ENCODE data around the gene ALPP. TPM values are rescaled to one million over a fixed set of nuclear protein-coding genes. Genes with fewer than 3 reads are reported as not detected.
A peak's percentile ranks its signal among the peaks of the same experiment; 100 is the strongest.

ALPP gene
- total and polyA plus RNA-seq, 2 donors (not counting 1 experiment from before 2014, with no cell fraction given) = not detected

GRCh38 chr2:232418056-232418455 lies 39.5 kb downstream of the ALPP start:
- no peak for ATAC-seq (ENCODE audit: low read depth)
- peaks cover 0 to 46% (median 13%) of the 10 kb centered on the region in 4 experiments for H3K27me3 ChIP-seq (replicated peaks in 1 of 4; ENCODE audit: control extremely low read depth in 1 of 4, control insufficient read depth in 3 of 4, insufficient read depth in 4 of 4, low read length in 3 of 4)
- H3K27ac ChIP-seq (ENCODE audit: low read length in 2 of 2) = no peak overlapping the region
- WGBS (ENCODE audit: insufficient coverage) = 89% methylated on average over 6 of the region's 6 CpGs
- Mint-ChIP-seq H3K27ac (no peak overlapping the region), H3K4me3 (peak overlapping the region; percentile 61), H3K9me3 (ENCODE audit: insufficient read depth) (no peaks in the 10 kb centered on the region), H3K4me1 (peaks cover 18% of the 10 kb centered on the region), H3K27me3 (peaks cover 45% of the 10 kb centered on the region)
- peaks cover 0 to 19% (median 9%) of the 10 kb centered on the region in 3 donors for H3K9me3 ChIP-seq (ENCODE audit: control extremely low read depth in 1 of 3, control insufficient read depth in 2 of 3, insufficient read depth in 1 of 3, low read length in 2 of 3)
- no peak overlapping the region for H3K4me3 ChIP-seq (ENCODE audit: control extremely low read depth in 1 of 5, extremely low read depth in 1 of 5, insufficient read depth in 1 of 5, low read depth in 2 of 5, low read length in 4 of 5)
- POLR2A ChIA-PET = no interaction called here
- no peak overlapping the region for H3K4me2 ChIP-seq (replicated peaks; ENCODE audit: low read depth, low read length, poor library complexity, severe bottlenecking)
- no peak for TF ChIP-seq CTCF (IDR thresholded peaks at IDR 0.05)
- TF ChIP-seq EZH2 (IDR thresholded peaks at IDR 0.05; ENCODE audit: borderline replicate concordance, insufficient read depth, low read depth, low read length, poor library complexity, severe bottlenecking) = no peak
- no peaks in the 10 kb centered on the region for H4K20me1 ChIP-seq (ENCODE audit: control insufficient read depth, insufficient read depth, low read length, poor library complexity, severe bottlenecking)
- peaks cover 17 to 19% of the 10 kb centered on the region in 2 donors for H3K4me1 ChIP-seq (ENCODE audit: control insufficient read depth in 2 of 2, insufficient read depth in 2 of 2, low read length in 2 of 2)
- no peak for DNase-seq
- CTCF ChIA-PET = no interaction called here
- no peak overlapping the region for H3K9ac ChIP-seq (ENCODE audit: low read length)
- no peaks in the 10 kb centered on the region for H3K36me3 ChIP-seq (replicated peaks in 1 of 2; ENCODE audit: control extremely low read depth in 1 of 2, control insufficient read depth in 1 of 2, extremely low read depth in 1 of 2, insufficient read depth in 2 of 2, low read length in 1 of 2)
- no peak overlapping the region for H2AFZ ChIP-seq (ENCODE audit: insufficient read depth, low read depth, low read length, poor library complexity, severe bottlenecking)
- no peaks in the 10 kb centered on the region for H3K79me2 ChIP-seq (ENCODE audit: control insufficient read depth, insufficient read depth, low read length)
- intact Hi-C loops (cut with micrococcal nuclease) = no loop called here

DNA sequence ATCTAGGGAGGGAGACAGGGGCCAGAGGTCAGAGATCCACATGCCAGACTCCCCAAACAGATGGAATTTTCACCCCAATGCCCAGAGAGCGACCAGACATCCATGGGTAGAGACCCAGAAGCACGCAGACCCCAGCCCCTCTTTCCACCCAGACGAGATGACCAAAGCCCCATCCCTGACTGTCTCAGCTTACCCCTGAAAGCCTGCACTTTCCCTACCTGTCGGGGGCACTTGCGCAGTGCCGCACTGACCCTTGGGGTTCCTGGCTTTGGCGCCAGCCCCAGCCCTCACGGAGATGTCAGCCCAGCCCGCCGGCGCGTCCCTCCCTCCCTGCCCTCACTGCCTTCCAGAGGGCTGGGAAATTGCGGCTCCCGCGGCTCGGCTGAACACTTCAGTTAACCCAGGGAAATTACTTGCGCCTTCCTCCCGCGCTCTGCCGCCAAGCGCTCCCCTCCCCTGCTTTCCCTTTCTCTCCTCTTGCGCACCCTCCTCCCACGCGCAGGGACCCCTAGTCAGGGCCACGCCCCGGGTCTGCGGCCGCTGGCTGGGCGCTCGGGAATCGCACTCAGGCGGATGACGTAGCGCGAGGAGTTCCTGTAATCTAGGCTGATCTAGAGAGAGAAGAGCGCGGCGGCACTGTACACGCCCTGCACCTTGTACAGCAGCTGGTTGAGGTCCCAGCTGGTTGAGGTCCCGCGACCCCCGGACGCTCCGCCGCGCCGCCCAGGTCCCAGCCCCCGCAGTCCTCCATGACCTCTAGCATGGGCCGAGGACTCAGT lies 40.1 kb downstream of the ALPP start:
- H3K36me3 ChIP-seq (replicated peaks in 1 of 2; ENCODE audit: control extremely low read depth in 1 of 2, control insufficient read depth in 1 of 2, extremely low read depth in 1 of 2, insufficient read depth in 2 of 2, low read length in 1 of 2) = no peaks in the 10 kb centered on the region
- WGBS (ENCODE audit: insufficient coverage) = 6% methylated on average over 49 of the region's 49 CpGs
- ATAC-seq (ENCODE audit: low read depth) (no peak), DNase-seq (no peak)
- H4K20me1 ChIP-seq (ENCODE audit: control insufficient read depth, insufficient read depth, low read length, poor library complexity, severe bottlenecking) = no peaks in the 10 kb centered on the region
- H2AFZ ChIP-seq (ENCODE audit: insufficient read depth, low read depth, low read length, poor library complexity, severe bottlenecking) = peak overlapping the region; percentile 28
- peaks cover 0 to 46% (median 13%) of the 10 kb centered on the region in 4 experiments for H3K27me3 ChIP-seq (replicated peaks in 1 of 4; ENCODE audit: control extremely low read depth in 1 of 4, control insufficient read depth in 3 of 4, insufficient read depth in 4 of 4, low read length in 3 of 4)
- ChIA-PET CTCF (no interaction called here), POLR2A (no interaction called here)
- no peak overlapping the region for H3K27ac ChIP-seq (ENCODE audit: low read length in 2 of 2)
- Mint-ChIP-seq H3K27ac (no peak overlapping the region), H3K9me3 (ENCODE audit: insufficient read depth) (no peaks in the 10 kb centered on the region), H3K4me1 (peaks cover 12% of the 10 kb centered on the region), H3K27me3 (peaks cover 45% of the 10 kb centered on the region), H3K4me3 (peak overlapping the region; percentile 61)
- intact Hi-C loops (cut with micrococcal nuclease) = no loop called here
- H3K4me3 ChIP-seq (ENCODE audit: control extremely low read depth in 1 of 5, extremely low read depth in 1 of 5, insufficient read depth in 1 of 5, low read depth in 2 of 5, low read length in 4 of 5) = no peak overlapping the region
- H3K4me1 ChIP-seq (ENCODE audit: control insufficient read depth in 2 of 2, insufficient read depth in 2 of 2, low read length in 2 of 2) = peaks cover 17 to 19% of the 10 kb centered on the region in 2 donors
- peak overlapping the region; percentile 56 for H3K4me2 ChIP-seq (replicated peaks; ENCODE audit: low read depth, low read length, poor library complexity, severe bottlenecking)
- no peaks in the 10 kb centered on the region for H3K79me2 ChIP-seq (ENCODE audit: control insufficient read depth, insufficient read depth, low read length)
- peak overlapping the region; percentile 15 for H3K9ac ChIP-seq (ENCODE audit: low read length)
- TF ChIP-seq EZH2 (IDR thresholded peaks at IDR 0.05; ENCODE audit: borderline replicate concordance, insufficient read depth, low read depth, low read length, poor library complexity, severe bottlenecking) (no peak), CTCF (IDR thresholded peaks at IDR 0.05) (no peak)
- peaks cover 0 to 19% (median 9%) of the 10 kb centered on the region in 3 donors for H3K9me3 ChIP-seq (ENCODE audit: control extremely low read depth in 1 of 3, control insufficient read depth in 2 of 3, insufficient read depth in 1 of 3, low read length in 2 of 3)
